ENCODE results near the gene COL25A1.

- TF ChIP-seq MAX (IDR thresholded peaks at IDR 0.05) (no peak), CTCF (IDR thresholded peaks at IDR 0.05 in 2 of 3, conservative IDR thresholded peaks at IDR 0.05 in 1 of 3; ENCODE audit: borderline replicate concordance in 1 of 3, insufficient read depth in 1 of 3, low read depth in 2 of 3, low read length in 2 of 3) (no peak)
These were observed 369.4 kb downstream of the COL25A1 start for GRCh38 chr4:108933046-108933445.
